ENCODE results near the gene MED17. TPM values are rescaled to one million over a fixed set of nuclear protein-coding genes. Genes with fewer than 3 reads are reported as not detected.

MED17 gene, protein sequence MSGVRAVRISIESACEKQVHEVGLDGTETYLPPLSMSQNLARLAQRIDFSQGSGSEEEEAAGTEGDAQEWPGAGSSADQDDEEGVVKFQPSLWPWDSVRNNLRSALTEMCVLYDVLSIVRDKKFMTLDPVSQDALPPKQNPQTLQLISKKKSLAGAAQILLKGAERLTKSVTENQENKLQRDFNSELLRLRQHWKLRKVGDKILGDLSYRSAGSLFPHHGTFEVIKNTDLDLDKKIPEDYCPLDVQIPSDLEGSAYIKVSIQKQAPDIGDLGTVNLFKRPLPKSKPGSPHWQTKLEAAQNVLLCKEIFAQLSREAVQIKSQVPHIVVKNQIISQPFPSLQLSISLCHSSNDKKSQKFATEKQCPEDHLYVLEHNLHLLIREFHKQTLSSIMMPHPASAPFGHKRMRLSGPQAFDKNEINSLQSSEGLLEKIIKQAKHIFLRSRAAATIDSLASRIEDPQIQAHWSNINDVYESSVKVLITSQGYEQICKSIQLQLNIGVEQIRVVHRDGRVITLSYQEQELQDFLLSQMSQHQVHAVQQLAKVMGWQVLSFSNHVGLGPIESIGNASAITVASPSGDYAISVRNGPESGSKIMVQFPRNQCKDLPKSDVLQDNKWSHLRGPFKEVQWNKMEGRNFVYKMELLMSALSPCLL
- total RNA-seq (10 to 100 TPM; 30.9 to 33.1 TPM), polyA plus RNA-seq (10 to 100 TPM in 1 of 2 donors, 1 to 10 TPM in 1; 8.9 to 12.5 TPM)
- long read RNA-seq, donor 1, full-length matches to known transcripts = 49 of 67 reads
- long read RNA-seq, donor 1, partial matches to known transcripts = 9 of 67 reads
- long read RNA-seq, donor 1, other reads (novel, unspliced or antisense) = 9 of 67 reads
- long read RNA-seq, donor 2, full-length matches to known transcripts = 16 of 17 reads
- long read RNA-seq, donor 2, partial matches to known transcripts = 0 of 17 reads
- long read RNA-seq, donor 2, other reads (novel, unspliced or antisense) = 1 of 17 reads

DNA sequence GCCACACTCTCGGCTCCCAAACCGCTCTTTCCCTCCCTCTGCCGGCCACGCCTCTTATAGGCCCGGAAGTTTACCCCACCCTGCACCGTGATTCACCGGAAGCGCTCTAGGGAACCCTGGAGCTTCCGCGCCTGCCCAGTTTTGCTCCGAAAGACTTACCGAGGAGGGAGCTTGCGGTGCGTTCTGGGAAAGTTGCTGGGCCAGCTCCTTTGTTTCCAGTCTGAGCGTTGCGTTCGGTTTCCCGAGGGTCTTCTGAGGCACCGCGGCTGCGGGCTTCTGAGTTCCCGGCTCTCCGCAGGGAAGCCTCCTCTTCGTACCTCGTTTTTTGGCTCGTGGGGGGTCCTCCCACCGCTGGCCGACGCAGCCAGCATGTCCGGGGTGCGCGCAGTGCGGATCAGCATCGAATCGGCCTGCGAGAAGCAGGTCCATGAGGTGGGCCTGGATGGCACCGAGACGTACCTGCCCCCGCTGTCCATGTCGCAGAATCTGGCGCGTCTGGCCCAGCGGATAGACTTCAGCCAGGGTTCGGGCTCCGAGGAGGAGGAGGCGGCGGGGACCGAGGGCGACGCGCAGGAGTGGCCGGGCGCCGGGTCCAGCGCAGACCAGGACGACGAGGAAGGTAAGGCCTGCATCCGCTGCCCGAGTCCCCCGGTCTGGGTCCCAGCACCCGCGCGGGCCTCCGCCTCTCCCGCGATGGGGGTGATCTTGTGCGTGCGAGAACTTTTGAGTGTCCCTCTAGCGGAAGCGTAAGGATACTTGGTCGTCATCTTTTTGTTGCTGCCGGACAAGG, at the start of gene MED17:
TSS of gene MED17 (plus strand) at position 138 of the 790 bp plus-strand sequence. CDS start at position 370, 232 bp downstream.
- WGBS, 2 donors = 0% methylated on average over 72 of the region's 72 CpGs
- no peaks in the 10 kb centered on the region for H3K36me3 ChIP-seq (ENCODE audit: control insufficient read depth in 1 of 2, insufficient read depth in 2 of 2, low read length in 1 of 2)
- intact Hi-C loops (cut with DNase I) = loop anchor here (2.0 to 10.0 kb wide), 3 partner anchors 42 to 120 kb away; partner anchors contain the start of genes C11orf54 (in 2 of the 2), TAF1D (in 2 of the 2) and CEP295 (in 1 of the 2)
- no peaks in the 10 kb centered on the region for H3K27me3 ChIP-seq (ENCODE audit: control insufficient read depth in 1 of 2, insufficient read depth in 2 of 2, low read length in 1 of 2)
- peak within 1 kb of the TSS; percentile 58 to 60 for H3K27ac ChIP-seq (ENCODE audit: low read depth in 1 of 2, low read length in 2 of 2)
- peak; percentile 99 for ATAC-seq (ENCODE audit: low FRiP score)
- no peaks in the 10 kb centered on the region for H3K9me3 ChIP-seq (ENCODE audit: control insufficient read depth, low read length)
- peak within 1 kb of the TSS; percentile 60 to 88 for H3K4me3 ChIP-seq (ENCODE audit: low read length in 2 of 2)
- H3K4me1 ChIP-seq (ENCODE audit: control insufficient read depth in 1 of 2, insufficient read depth in 2 of 2, low read length in 2 of 2) = peaks cover 0 to 3% of the 10 kb centered on the region in 2 donors
- peak; percentile 95 to 97 for DNase-seq

DNA sequence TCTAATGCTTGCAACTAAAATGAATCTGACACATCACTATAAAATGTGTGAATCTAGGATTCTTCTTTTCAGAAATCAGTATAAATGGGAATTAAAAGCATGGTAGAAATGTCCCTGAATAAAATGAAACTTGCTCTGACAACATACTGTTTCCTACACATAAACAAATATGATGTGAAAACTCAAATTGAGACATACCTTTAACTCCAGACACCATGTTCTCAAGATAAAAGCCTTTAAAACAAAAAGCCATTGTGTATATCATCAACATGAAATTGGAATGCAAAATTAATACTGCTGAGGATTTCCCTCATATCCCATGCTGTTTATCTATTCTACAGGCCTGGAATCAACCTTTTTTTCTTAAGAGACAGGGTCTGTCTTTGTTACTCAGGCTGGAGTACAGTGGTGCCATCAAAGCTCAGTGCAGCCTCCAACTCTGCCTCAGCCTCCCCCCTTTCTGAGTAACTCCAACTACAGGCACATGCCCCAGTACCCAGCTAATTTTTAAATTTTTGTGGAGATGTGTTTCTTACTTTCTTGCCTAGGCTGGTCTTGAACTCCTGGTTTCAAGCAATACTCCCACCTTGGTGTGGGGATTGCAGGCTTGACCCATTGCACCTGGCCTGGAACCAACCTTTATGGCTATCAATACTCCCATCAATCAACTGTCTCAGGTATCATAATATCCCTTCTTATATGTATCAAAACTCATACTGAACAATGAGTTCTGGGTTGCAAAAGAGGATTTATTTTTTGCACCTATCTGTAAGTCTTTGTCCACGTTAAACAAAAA, 49.5 kb upstream of the MED17 start:
- H3K4me1 ChIP-seq (ENCODE audit: control insufficient read depth in 1 of 2, insufficient read depth in 2 of 2, low read length in 2 of 2) = no peaks in the 10 kb centered on the region
- H3K27me3 ChIP-seq (ENCODE audit: control insufficient read depth in 1 of 2, insufficient read depth in 2 of 2, low read length in 1 of 2) = no peaks in the 10 kb centered on the region
- H3K4me3 ChIP-seq (ENCODE audit: low read length in 2 of 2) = no peak overlapping the region
- ATAC-seq (ENCODE audit: low FRiP score) = no peak
- H3K27ac ChIP-seq (ENCODE audit: low read depth in 1 of 2, low read length in 2 of 2) = no peak overlapping the region
- intact Hi-C loops (cut with DNase I) = no loop called here
- 72 to 77% methylated on average over 1 of the region's 1 CpG for WGBS, 2 donors
- DNase-seq = no peak
- H3K9me3 ChIP-seq (ENCODE audit: control insufficient read depth, low read length) = no peaks in the 10 kb centered on the region
- H3K36me3 ChIP-seq (ENCODE audit: control insufficient read depth in 1 of 2, insufficient read depth in 2 of 2, low read length in 1 of 2) = peaks cover 0 to 2% of the 10 kb centered on the region in 2 donors

DNA sequence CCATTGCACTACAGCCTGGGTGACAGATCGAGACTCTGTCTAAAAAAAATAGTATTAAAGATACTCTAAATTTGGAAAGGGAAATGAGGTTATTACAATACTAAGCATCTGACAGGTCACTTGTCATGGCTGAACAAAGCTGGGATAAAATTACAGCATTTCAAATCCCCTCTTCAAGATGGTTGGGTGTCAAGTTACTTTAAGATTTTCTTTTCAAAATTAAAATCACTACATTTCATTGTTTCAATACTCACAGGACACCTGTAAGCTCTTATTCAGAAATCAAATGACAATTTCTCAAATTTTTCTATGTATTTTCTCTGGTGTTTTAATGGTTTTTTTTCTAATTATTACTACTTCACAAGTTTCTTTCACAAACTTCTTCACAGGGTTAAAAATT, 48.5 kb upstream of the MED17 start:
- Histone ChIP-seq H3K4me1 (ENCODE audit: control insufficient read depth in 1 of 2, insufficient read depth in 2 of 2, low read length in 2 of 2) (no peaks in the 10 kb centered on the region), H3K4me3 (ENCODE audit: low read length in 2 of 2) (no peak overlapping the region), H3K36me3 (ENCODE audit: control insufficient read depth in 1 of 2, insufficient read depth in 2 of 2, low read length in 1 of 2) (peaks cover 0 to 2% of the 10 kb centered on the region in 2 donors), H3K9me3 (ENCODE audit: control insufficient read depth, low read length) (no peaks in the 10 kb centered on the region), H3K27me3 (ENCODE audit: control insufficient read depth in 1 of 2, insufficient read depth in 2 of 2, low read length in 1 of 2) (no peaks in the 10 kb centered on the region), H3K27ac (ENCODE audit: low read depth in 1 of 2, low read length in 2 of 2) (no peak overlapping the region)
- DNase-seq = no peak
- ATAC-seq (ENCODE audit: low FRiP score) = no peak
- intact Hi-C loops (cut with DNase I) = no loop called here
- 52 to 62% methylated on average over 1 of the region's 1 CpG for WGBS, 2 donors

DNA sequence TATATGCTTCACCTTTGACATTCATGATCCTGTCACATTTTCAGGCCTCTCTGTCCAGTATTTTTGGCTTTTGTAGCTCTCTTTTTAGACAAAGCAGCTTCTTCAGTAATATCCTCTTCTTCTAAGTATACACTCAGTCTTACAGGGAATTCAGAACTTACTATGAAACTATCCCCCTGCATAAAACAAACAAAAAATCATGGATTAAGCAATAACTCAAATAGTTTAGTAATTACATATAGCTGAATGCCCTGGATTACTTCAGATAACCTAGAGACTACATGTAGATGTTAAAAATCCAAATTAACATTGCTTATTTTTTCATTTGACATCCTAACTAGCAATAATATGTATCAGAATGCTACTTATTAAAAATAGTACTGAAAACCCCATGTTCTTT, 48.0 kb upstream of the MED17 start:
- no peaks in the 10 kb centered on the region for H3K9me3 ChIP-seq (ENCODE audit: control insufficient read depth, low read length)
- H3K27me3 ChIP-seq (ENCODE audit: control insufficient read depth in 1 of 2, insufficient read depth in 2 of 2, low read length in 1 of 2) = no peaks in the 10 kb centered on the region
- H3K4me3 ChIP-seq (ENCODE audit: low read length in 2 of 2) = no peak overlapping the region
- no peak for ATAC-seq (ENCODE audit: low FRiP score)
- DNase-seq = no peak
- H3K4me1 ChIP-seq (ENCODE audit: control insufficient read depth in 1 of 2, insufficient read depth in 2 of 2, low read length in 2 of 2) = no peaks in the 10 kb centered on the region
- intact Hi-C loops (cut with DNase I) = no loop called here
- H3K36me3 ChIP-seq (ENCODE audit: control insufficient read depth in 1 of 2, insufficient read depth in 2 of 2, low read length in 1 of 2) = peaks cover 0 to 2% of the 10 kb centered on the region in 2 donors
- H3K27ac ChIP-seq (ENCODE audit: low read depth in 1 of 2, low read length in 2 of 2) = no peak overlapping the region

DNA sequence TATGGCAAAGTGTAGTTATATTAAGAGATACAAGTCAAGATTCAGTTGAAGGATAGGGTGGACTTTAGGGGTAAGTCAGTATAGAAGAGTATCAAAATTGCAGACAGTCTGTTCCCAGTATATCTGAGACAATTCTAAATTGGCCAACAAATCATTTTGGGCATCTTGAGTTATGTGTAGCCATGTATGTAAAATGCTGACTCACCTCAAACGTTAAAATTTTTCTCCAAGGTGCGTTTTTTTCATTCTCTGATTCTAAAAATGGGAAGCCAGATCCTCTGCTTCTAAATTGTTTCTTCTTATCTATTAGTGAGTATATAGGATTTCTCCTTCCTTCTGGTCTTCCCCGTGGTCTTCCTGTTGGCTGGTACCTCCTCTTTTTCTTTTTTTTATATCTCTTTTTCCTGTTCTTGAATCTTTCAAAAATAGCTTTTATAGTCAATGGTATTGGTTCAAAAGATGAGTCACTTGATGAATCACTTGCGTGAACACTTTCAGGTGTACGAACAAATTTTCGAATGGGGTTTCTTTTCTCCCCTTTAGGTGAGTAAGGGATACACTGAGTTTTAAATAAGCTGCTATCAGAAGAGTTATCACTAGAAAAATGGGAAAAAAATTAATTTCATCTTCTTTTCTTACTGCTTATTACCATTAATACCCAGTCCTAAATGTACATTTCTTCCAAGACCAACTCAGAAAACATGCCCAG, 46.0 kb upstream of the MED17 start:
- no peak overlapping the region for H3K27ac ChIP-seq (ENCODE audit: low read depth in 1 of 2, low read length in 2 of 2)
- no peak for ATAC-seq (ENCODE audit: low FRiP score)
- no peak overlapping the region for H3K4me3 ChIP-seq (ENCODE audit: low read length in 2 of 2)
- no peaks in the 10 kb centered on the region for H3K4me1 ChIP-seq (ENCODE audit: control insufficient read depth in 1 of 2, insufficient read depth in 2 of 2, low read length in 2 of 2)
- 61 to 62% methylated on average over 6 of the region's 6 CpGs for WGBS, 2 donors
- H3K36me3 ChIP-seq (ENCODE audit: control insufficient read depth in 1 of 2, insufficient read depth in 2 of 2, low read length in 1 of 2) = peaks cover 0 to 2% of the 10 kb centered on the region in 2 donors
- no peak for DNase-seq
- H3K9me3 ChIP-seq (ENCODE audit: control insufficient read depth, low read length) = no peaks in the 10 kb centered on the region
- H3K27me3 ChIP-seq (ENCODE audit: control insufficient read depth in 1 of 2, insufficient read depth in 2 of 2, low read length in 1 of 2) = no peaks in the 10 kb centered on the region
- intact Hi-C loops (cut with DNase I) = no loop called here

DNA sequence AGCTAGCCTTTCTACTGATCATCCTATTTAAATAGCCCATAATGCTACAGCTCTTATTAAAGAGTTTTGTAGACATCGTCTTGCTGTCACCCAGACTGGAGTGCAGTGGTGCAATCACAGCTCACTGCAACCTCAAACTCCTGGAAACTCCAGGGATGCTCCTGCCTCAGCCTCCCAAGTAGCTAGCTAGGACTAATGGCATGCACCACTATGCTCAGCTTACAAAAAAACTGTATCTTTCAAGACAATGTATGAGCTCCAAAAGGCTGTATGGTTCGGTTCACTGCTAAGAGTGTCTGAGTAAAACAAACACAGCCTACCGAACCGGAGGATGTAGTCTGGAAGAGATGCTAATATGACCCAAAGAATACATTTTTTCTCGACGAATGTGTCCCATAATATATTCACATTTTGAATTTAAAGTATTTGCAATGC, 45.4 kb upstream of the MED17 start:
- H3K9me3 ChIP-seq (ENCODE audit: control insufficient read depth, low read length) = no peaks in the 10 kb centered on the region
- WGBS, 2 donors = 40 to 49% methylated on average over 6 of the region's 6 CpGs
- no peak for DNase-seq
- peak overlapping the region in 1 of 2 donors; percentile 33 for H3K27ac ChIP-seq (ENCODE audit: low read depth in 1 of 2, low read length in 2 of 2)
- intact Hi-C loops (cut with DNase I) = no loop called here
- no peaks in the 10 kb centered on the region for H3K4me1 ChIP-seq (ENCODE audit: control insufficient read depth in 1 of 2, insufficient read depth in 2 of 2, low read length in 2 of 2)
- H3K36me3 ChIP-seq (ENCODE audit: control insufficient read depth in 1 of 2, insufficient read depth in 2 of 2, low read length in 1 of 2) = peaks cover 0 to 2% of the 10 kb centered on the region in 2 donors
- H3K27me3 ChIP-seq (ENCODE audit: control insufficient read depth in 1 of 2, insufficient read depth in 2 of 2, low read length in 1 of 2) = no peaks in the 10 kb centered on the region
- ATAC-seq (ENCODE audit: low FRiP score) = no peak
- no peak overlapping the region for H3K4me3 ChIP-seq (ENCODE audit: low read length in 2 of 2)

DNA sequence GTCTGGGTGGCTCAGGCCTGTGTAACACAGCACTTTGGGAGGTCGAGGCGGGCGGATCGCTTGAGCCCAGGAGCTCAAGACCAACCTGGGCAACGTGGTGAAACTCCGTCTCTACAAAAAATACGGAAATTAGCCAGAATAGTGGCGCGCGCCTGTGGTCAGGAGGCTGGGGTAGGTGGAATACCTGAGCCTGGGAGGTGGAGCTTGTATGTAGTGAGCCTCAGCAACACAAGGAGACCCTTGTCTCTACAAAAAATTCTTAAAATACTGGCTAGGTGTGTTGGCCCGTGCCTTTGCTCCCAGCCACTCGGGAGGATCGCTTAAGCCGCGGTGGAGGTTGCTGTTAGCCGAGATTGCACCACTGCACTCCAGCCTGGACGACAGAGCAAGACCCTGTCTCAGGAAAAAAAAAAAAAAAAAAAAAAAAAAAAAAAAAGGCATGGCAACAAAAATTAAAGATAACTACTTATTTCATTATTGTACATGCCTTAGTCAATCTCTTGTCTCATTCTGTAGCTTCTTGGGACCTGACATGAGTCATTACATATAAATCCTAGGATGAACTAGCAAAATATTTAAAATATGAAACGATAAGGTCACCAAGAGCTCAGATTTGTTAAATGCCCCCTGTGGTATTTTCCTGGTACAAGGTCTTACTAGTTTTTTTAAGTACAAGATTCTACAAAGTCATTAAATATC, 43.9 kb upstream of the MED17 start:
- Histone ChIP-seq H3K4me3 (ENCODE audit: low read length in 2 of 2) (peak overlapping the region; percentile 69 to 72), H3K4me1 (ENCODE audit: control insufficient read depth in 1 of 2, insufficient read depth in 2 of 2, low read length in 2 of 2) (no peaks in the 10 kb centered on the region), H3K27ac (ENCODE audit: low read depth in 1 of 2, low read length in 2 of 2) (no peak overlapping the region), H3K27me3 (ENCODE audit: control insufficient read depth in 1 of 2, insufficient read depth in 2 of 2, low read length in 1 of 2) (no peaks in the 10 kb centered on the region), H3K36me3 (ENCODE audit: control insufficient read depth in 1 of 2, insufficient read depth in 2 of 2, low read length in 1 of 2) (no peaks in the 10 kb centered on the region), H3K9me3 (ENCODE audit: control insufficient read depth, low read length) (no peaks in the 10 kb centered on the region)
- WGBS, 2 donors = 11 to 17% methylated on average over 18 of the region's 18 CpGs
- intact Hi-C loops (cut with DNase I) = loop anchor here (2.0 to 5.0 kb wide), 3 partner anchors 42 to 78 kb away; partner anchors contain the start of genes MED17 (in 2 of the 2) and CEP295 (in 1 of the 2)
- DNase-seq (no peak), ATAC-seq (ENCODE audit: low FRiP score) (no peak)

Measured in aorta (tissue), 5 donors.